OCI-LY7 (cell line): ENCODE measurements around the gene ENOX1. TPM values are rescaled to one million over a fixed set of nuclear protein-coding genes. Genes with fewer than 3 reads are reported as not detected.

Experiments
- BruUV-seq: library from RNA; stranded (reverse); fragments of 400-500 nt; replicated peaks from 2 replicates; lab custom pipeline; 2021; lab: Mats Ljungman, UMichigan
- CTCF ChIA-PET: fragments of 300-600 bp; sonication (Branson Sonifier 250); formaldehyde crosslinking; loops from one replicate; lab custom pipeline; 2022; ENCODE audit warnings: antibody characterized with exemption; ENCODE audit not compliant: unreplicated experiment; lab: Charles Lee
- POLR2A ChIA-PET: fragments of 300-600 bp; sonication (Branson Sonifier 250); formaldehyde crosslinking; loops from one replicate; lab custom pipeline; 2022; ENCODE audit warnings: antibody characterized with exemption; lab: Charles Lee
- DNase-seq: peaks from one replicate; pipeline ENCODE4 v3.0.0-alpha.2; 2015; ENCODE audit warnings: low spot score
- H2AFZ ChIP-seq: fragments of 200-600 bp; sonication (generic), shearing (Covaris generic); 2 replicates; pipeline ENCODE4 v1.6.1; 2014; ENCODE audit warnings: mild to moderate bottlenecking, antibody characterized with exemption, low read length, moderate library complexity
- H3K27ac ChIP-seq: fragments of 200-600 bp; sonication (generic); 2 replicates; pipeline ENCODE4 v1.5.1; 2014; ENCODE audit warnings: mixed run types, low read depth, mild to moderate bottlenecking, moderate library complexity, low read length, inconsistent platforms; ENCODE audit not compliant: poor library complexity, severe bottlenecking
- H3K36me3 ChIP-seq: fragments of 200-600 bp; sonication (generic); 2 replicates; pipeline ENCODE4 v1.6.1; 2014; ENCODE audit warnings: mild to moderate bottlenecking, antibody characterized with exemption, low read length, moderate library complexity, mixed read lengths; ENCODE audit not compliant: insufficient read depth
- H3K4me1 ChIP-seq: fragments of 200-600 bp; sonication (generic); 2 replicates; pipeline ENCODE4 v1.5.1; 2014; ENCODE audit warnings: mild to moderate bottlenecking, low read length; ENCODE audit not compliant: insufficient read depth, poor library complexity, severe bottlenecking
- H3K4me2 ChIP-seq: fragments of 200-600 bp; sonication (generic); 2 replicates; pipeline ENCODE4 v1.6.1; 2014; ENCODE audit warnings: mild to moderate bottlenecking, low read length
- H3K4me3 ChIP-seq: fragments of 200-600 bp; sonication (generic); 2 replicates; pipeline ENCODE4 v1.5.1; 2014; ENCODE audit warnings: mild to moderate bottlenecking, low read depth, low read length; ENCODE audit not compliant: poor library complexity, severe bottlenecking
- H3K79me2 ChIP-seq: fragments of 200-600 bp; sonication (generic); 2 replicates; pipeline ENCODE4 v1.6.1; 2016; ENCODE audit warnings: low read depth, mild to moderate bottlenecking, low read length, moderate library complexity, mixed read lengths; ENCODE audit not compliant: insufficient read depth
- H3K9me2 ChIP-seq: fragments of 200-600 bp; sonication (generic); 2 replicates; pipeline ENCODE4 v1.6.1; 2016; ENCODE audit warnings: mild to moderate bottlenecking, low read length, mixed read lengths; ENCODE audit not compliant: insufficient read depth
- H3K9me3 ChIP-seq: fragments of 200-600 bp; sonication (generic); 2 replicates; pipeline ENCODE4 v1.6.1; 2014; ENCODE audit warnings: mild to moderate bottlenecking, mixed run types, low read length, mixed read lengths
- H4K20me1 ChIP-seq: fragments of 200-600 bp; sonication (generic); 2 replicates; pipeline ENCODE4 v1.6.1; 2014; ENCODE audit warnings: mild to moderate bottlenecking, antibody characterized with exemption, low read length, moderate library complexity, mixed read lengths; ENCODE audit not compliant: insufficient read depth
- CTCF ChIP-seq: fragments of 200-600 bp; sonication (generic); conservative IDR thresholded peaks from 2 replicates; pipeline ENCODE4 v1.5.1; 2014; ENCODE audit warnings: mild to moderate bottlenecking, antibody characterized with exemption, low read length, moderate library complexity, mixed read lengths
- EZH2phosphoT487 ChIP-seq: fragments of 200-600 bp; sonication (generic); IDR thresholded peaks from 2 replicates; pipeline ENCODE4 v1.6.1; 2018; ENCODE audit warnings: low read depth, borderline replicate concordance, mild to moderate bottlenecking, mixed run types, antibody characterized with exemption, low read length, moderate library complexity, mixed read lengths
- intact Hi-C: fragments of 100-400 bp; cut with micrococcal nuclease; formaldehyde crosslinking; loops from one replicate; pipeline ENCODE4 v1.10.0; 2022; ENCODE audit not compliant: unreplicated experiment
- total RNA-seq, 2 experiments: library from RNA; depleted of rRNA in 1 of 2; stranded (reverse); fragments of >200 nt in 1 of 2; shearing (Covaris generic) in 1 of 2; gene quantifications; 2 replicates each; pipeline ENCODE4 v1.2.3, GENCODE V29; 2014 to 2022

The ENOX1 gene
- total RNA-seq, 2 experiments from 2014 or later = 0.03 TPM; not detected in 1

DNA sequence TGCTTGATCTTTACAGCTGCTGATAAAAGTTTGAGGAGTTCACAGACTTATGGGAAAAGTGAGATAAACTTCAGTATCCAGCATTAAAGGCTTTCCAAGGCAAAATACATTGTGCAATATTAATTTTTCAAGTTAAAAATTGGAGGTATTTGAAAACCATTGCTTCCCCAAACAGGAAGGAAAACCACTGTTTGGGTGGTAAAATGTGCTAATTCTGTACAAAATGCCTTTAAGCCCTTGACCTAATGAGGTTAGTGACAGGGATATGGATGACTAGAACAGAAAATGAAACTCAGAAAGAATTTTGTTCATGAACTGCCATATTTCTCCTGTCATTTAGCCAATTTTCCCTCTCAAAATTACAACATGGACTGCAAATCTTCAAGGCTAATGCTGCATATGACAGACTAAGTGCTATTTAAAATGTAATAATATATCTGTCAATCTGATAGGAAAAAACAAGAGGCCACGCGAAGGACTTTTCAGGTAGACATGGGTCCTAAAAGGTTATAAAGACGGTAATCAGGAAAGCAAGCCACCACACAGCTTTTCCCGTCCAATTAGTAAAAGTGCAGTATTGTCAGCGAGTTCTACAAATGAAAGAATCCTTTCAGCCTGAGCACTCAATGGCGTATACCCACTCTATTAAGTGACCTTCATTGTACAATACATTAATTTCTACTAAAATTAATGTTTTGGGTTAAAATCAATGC, 212.8 kb downstream of the ENOX1 start:
- H3K9me2 ChIP-seq = no peaks in the 10 kb centered on the region
- no peaks in the 10 kb centered on the region for H3K79me2 ChIP-seq
- intact Hi-C loops = no loop called here
- H4K20me1 ChIP-seq = no peaks in the 10 kb centered on the region
- no peaks in the 10 kb centered on the region for H3K9me3 ChIP-seq
- BruUV-seq = no TSS peak
- no peak overlapping the region for H3K4me2 ChIP-seq
- no peak for TF ChIP-seq EZH2phosphoT487
- no peak for TF ChIP-seq CTCF
- ChIA-PET CTCF (no interaction called here), POLR2A (no interaction called here)
- no peaks in the 10 kb centered on the region for H3K4me1 ChIP-seq
- DNase-seq = no peak
- H3K27ac ChIP-seq = no peak overlapping the region
- no peak overlapping the region for H3K4me3 ChIP-seq
- no peak overlapping the region for H2AFZ ChIP-seq
- no peaks in the 10 kb centered on the region for H3K36me3 ChIP-seq

GRCh38 chr13:43573361-43573740, 213.4 kb downstream of the ENOX1 start:
- TF ChIP-seq CTCF = no peak
- TF ChIP-seq EZH2phosphoT487 = no peak
- Histone ChIP-seq H3K36me3 (no peaks in the 10 kb centered on the region), H3K4me3 (no peak overlapping the region), H3K79me2 (no peaks in the 10 kb centered on the region), H3K9me2 (no peaks in the 10 kb centered on the region), H4K20me1 (no peaks in the 10 kb centered on the region), H3K27ac (no peak overlapping the region), H2AFZ (no peak overlapping the region), H3K4me2 (no peak overlapping the region), H3K9me3 (no peaks in the 10 kb centered on the region), H3K4me1 (no peaks in the 10 kb centered on the region)
- intact Hi-C loops = no loop called here
- no TSS peak for BruUV-seq
- ChIA-PET POLR2A (no interaction called here), CTCF (no interaction called here)
- DNase-seq = no peak

- no peak overlapping the region for H3K4me3 ChIP-seq
- TF ChIP-seq EZH2phosphoT487 = no peak
- TF ChIP-seq CTCF = no peak
- DNase-seq = no peak
- no peak overlapping the region for H3K27ac ChIP-seq
- POLR2A ChIA-PET = no interaction called here
- H2AFZ ChIP-seq = no peak overlapping the region
- no peaks in the 10 kb centered on the region for H3K9me2 ChIP-seq
- no peak overlapping the region for H3K4me2 ChIP-seq
- CTCF ChIA-PET = no interaction called here
- no peaks in the 10 kb centered on the region for H3K36me3 ChIP-seq
- intact Hi-C loops = no loop called here
- H3K4me1 ChIP-seq = no peaks in the 10 kb centered on the region
- H3K79me2 ChIP-seq = no peaks in the 10 kb centered on the region
- no peaks in the 10 kb centered on the region for H4K20me1 ChIP-seq
- no peaks in the 10 kb centered on the region for H3K9me3 ChIP-seq
- no TSS peak for BruUV-seq
Measured at GRCh38 chr13:43572656-43573360, 214.0 kb downstream of the ENOX1 start.
